GM21528 (cell line): ENCODE data around the gene THSD7A.

Source experiments
- ATAC-seq: cut with Tn5 transposase; IDR thresholded peaks from one replicate; pipeline ENCODE4 v1.9.1; 2021; ENCODE audit warnings: mild to moderate bottlenecking, moderate library complexity; ENCODE audit not compliant: unreplicated experiment, low FRiP score

Gene THSD7A

DNA sequence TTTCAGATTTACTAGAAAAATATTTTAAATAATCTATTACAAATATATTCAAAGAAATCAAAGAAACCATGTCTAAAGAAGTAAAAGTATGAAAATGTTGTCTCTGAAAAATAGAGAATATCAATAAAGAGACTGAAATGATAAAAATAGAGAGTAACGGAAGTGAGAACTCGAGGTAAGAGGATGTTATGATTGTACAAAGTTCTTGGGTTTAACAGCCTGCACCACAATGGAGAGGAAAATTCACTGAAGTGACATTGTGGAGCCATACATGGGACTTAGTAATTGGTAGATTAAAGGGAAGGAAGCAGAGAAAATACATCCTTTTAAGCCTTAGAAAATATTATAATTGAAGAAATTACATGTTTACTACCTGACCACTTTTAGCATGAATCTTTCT, 77.9 kb downstream of the THSD7A start:
- ATAC-seq = no peak

DNA sequence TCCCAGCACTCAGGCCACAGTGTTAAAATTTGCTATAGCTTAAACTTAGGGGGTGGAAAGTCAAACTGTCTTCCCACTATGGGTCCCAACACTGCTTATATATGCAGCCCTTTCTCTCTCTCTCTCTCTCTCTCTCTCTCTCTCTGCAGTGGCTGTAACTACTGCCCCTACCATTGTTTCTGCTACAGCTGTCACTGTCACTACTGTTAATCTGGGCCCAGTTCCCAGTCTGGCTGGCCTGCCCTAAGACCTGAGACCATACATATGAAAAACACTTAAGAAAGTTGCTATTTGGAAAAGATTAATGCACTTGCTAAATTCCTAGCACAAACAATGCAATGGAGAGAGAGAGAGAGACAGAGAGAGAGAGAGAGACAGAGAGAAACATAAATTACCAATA, 78.6 kb downstream of the THSD7A start:
- ATAC-seq = no peak

DNA sequence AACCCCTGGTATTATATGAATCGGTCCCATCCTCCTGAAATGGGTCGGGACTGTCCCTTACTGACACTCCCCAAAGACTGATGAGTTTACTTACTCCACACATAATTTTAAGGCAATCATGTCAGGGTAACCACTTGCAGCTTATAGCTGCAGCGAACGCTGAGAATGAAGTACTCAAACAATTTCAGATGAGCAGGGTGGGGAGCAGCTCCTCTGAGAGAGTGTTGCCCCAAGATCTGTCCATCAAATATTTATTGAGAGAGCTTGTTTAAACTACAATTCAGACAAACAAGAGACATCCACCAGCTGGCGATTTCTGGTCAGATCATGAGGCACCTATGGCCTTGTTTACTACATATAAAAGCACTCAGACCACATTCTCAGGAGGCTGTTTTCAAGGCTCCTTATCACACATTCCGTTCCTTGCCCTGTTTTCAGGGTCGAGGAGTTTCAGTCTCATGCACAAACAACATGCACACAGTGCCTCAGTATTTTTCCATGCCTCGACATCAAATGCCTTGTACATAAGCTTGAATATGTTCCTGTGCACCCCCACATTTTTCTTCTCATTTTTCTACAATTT, 80.1 kb downstream of the THSD7A start:
- ATAC-seq = no peak

DNA sequence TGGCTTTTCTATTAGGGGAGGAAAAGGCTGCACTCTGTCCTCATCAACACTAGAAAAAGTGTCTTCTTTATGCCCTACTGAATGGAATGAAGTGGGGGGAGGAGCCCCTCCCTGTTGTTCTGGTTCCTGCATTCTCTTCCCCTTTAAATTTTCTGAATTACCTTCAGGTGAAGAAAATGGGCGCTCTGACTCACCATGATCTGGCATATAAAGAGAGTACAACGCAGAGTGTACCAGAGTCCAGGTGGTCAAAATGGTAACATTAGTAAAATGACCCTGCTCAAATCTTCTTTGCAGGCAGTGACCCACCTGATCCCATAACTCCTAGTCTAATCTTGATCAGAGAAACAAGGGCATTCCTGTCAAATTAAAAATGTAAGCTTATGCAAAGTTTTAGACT, 80.7 kb downstream of the THSD7A start:
- ATAC-seq = no peak

DNA sequence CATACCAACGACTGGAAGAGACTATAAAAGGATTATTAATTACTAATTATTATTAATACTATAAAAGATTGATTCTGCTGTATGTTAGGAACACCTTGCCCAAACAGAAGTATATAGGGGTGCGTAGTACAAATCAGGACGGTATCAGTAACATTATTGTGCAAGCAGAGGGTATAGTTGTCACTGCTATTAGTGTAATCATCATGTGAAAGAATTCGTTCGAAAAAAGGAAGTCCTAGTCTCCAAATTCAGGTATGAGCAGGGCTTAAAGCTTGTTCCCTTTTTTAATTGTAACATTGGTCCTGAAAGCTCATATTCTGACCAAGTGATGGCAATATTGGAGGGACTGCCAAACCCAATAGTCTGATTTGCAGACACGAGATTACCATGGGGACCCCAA, 81.8 kb downstream of the THSD7A start:
- no peak for ATAC-seq

GRCh38 chr7:11749629-11750028, 82.4 kb downstream of the THSD7A start:
- ATAC-seq = no peak

DNA sequence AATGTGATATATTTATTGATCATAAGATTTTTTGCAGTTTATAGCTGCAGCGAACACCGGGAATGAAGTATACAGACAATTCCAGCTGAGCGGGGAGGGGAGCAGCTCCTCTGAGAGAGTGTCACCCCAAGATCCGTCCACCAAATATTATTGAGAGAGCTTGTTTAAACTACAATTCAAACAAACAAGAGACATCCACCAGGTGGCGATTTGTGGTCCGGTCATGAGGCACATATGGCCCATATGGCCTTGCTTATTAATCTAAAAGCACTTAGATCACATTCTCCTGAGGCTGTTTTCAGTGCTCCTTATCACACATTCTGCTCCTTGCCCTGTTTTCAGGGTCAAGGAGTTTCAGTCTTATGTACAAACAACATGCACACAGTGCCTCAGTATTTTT, 83.1 kb downstream of the THSD7A start:
- ATAC-seq = no peak

DNA sequence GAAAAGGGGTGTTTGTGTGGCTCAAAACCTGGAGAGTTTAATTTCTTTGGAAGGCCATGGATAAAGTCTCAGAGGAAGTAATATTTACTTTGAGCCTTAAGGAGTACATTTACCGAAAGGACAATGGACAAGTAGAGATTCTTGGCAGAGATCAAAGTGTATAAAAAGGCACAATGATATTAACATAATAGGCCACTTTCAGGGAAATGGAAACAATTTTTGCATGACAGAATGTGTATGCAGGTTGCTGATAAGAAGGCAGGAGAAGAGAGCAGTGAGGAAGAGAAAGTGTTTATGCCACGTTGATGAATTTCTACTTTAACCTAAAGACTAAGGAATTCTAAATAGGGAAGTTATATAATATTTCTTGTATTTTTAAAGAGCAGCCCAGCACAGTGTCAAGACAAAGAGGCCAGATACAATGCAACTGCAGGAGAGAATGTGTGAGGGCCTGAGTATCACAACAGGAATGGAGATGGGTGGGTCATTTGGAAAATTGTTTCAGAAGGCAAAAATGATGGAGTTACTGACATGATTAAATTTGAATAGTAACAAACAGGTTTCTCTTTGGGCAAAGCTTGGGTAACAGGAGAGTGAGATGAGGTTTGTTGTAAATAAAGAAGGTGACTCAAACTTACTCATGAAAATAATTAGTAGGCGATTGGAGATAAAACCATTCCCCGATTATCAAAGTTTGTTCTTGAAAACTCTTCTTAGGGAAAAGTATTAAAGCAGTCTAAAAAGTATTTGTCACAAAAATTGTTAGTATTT, 84.1 kb downstream of the THSD7A start:
- no peak for ATAC-seq

- ATAC-seq = no peak
These were observed 85.4 kb downstream of the THSD7A start for GRCh38 chr7:11746591-11746990.

DNA sequence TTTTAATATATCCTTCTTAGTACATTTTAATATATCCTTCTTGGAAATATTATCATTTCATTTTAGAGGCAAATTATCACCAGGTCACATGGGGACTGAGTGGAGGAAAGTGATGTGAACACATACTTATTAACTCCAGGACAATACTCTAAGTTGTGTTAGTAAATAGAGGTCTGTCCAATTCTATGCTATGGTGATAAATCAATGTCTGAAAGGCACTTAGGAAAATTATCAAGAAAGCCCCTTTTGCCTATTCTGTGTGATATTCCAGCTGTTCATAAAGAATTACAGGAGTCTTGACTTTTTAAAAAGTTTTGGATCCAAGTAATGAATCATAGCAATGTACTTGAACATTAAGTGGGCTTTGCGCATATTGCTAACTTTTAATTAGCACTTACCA, 88.5 kb downstream of the THSD7A start:
- ATAC-seq = no peak

DNA sequence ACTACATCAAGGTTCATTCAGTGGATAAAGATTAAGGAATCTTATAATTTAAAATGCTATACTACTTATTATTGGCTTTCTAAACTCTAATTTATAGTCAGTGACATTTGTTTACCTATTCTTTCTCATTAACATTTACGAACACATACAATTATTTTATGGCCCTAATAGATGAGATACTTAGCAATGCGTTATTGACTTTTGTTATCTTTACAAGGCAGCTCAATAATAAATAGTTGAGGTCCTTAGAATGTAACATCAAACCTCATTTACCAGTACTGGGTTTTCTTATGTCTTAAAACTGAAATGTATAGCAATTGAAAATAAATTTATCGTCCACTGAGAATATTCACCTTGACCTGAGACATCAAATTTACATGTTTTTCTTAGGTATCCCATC, 89.0 kb downstream of the THSD7A start:
- no peak for ATAC-seq

DNA sequence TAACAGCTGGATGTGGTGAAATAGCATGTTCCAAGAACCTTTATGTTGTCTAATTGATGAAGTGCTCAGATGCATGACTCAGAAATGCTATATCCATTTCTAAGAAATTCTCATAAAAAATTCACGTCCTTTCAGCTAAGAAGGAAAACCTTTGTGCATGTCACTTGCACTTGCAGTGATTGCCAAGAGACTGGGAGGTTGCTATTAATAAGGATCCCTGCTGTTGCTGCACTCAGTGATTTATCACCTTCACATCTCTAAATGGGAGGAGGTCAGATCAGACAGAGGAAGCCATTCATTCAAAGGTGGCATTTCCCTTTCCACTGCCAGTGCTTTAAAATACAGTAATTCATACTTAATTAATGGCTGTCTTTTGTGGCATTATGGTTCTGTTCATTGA, 89.5 kb downstream of the THSD7A start:
- ATAC-seq = no peak

GRCh38 chr7:11737723-11738122, 94.3 kb downstream of the THSD7A start:
- no peak for ATAC-seq

DNA sequence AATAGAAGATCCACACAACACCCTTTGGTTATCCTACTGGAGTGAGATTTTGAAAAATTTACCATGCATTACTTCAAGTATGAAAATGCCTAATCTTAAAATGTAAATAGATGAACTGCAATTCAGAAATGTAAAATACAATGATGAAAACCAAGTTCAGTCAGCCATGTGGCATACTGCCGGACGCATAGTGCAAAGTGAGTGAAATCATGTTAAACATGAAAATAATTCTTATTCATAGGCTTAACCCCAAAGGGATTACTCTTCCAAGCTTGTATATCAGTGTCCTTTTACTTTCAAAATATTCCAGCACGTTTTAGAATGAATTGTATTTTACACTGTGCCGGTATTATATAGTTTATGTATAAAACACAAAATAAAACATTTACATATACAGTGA, 99.8 kb downstream of the THSD7A start:
- ATAC-seq = no peak

GRCh38 chr7:11730725-11731124, 101.3 kb downstream of the THSD7A start:
- ATAC-seq = no peak

DNA sequence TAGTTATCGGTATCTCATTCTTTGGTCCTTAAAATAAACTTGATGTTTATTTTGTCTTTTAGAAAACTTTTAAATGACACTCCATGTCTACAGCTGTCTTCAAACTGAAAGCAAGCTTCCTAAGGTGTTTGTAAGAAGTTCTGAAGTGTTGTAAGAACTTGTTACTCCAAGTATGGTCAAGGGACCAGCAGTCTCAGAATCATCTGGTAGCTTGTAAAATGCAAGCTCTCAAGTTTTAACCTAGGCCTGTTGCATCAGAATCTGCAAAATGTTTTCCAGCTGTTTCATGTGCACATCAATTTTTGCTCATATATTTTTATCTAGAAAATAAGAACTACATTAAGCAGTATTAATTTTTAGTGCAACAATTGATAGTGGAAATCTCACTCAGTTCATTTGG, 104.1 kb downstream of the THSD7A start:
- no peak for ATAC-seq

GRCh38 chr7:11726794-11727155, 105.2 kb downstream of the THSD7A start:
- no peak for ATAC-seq

DNA sequence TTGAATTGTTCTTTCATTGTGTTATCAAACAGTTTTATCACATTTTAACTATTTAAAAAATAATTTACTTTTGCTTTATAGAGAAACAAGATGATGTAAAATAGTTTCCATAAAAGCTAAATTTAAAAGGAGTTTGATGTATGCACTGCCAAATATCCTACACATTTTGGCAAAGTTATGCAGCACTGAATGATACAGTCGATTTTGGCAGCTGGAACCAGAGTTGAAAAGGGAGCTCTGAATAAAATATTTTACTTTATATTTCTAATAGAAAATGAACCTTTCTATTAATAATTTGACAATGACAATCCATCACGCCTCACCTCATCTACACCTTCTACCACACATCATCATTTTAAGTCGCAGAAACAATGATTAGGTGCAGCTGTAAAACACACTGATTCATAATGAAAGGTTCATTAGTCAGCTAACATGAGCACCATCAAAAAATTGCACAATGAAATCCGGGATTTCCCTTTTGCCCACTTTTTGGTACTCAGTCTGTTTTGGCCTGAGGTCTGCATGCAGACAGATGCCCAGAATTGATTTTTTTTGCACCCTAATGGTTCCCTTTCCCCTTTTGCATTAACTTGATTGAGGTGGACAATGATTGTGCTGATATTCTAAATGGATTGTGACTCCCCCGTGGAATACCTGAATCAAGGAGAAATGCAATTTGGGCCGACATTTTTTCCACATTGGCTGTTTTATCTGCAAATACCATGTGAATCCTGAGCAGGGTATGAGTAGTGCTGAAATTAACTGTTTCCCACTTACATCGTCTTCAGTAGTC, 105.8 kb downstream of the THSD7A start:
- no peak for ATAC-seq

DNA sequence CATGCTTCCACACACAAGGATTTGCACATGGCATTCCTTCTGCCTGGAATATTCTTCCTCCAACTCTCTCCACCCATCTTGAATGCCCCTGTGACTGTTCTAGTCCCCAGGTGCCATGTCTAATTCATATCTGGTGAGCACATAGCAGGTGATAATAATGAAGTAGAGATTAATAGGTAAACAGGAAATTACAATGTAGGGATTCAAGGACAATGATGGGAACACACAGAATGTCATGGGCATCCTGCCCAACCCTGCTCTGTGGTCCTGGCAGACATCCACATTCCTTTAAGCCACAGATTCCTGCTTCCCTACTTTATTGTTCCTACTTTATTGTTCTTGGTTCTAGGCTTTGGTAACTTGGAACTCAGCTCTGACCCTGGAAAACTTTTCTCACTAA, 115.8 kb downstream of the THSD7A start:
- ATAC-seq = no peak

DNA sequence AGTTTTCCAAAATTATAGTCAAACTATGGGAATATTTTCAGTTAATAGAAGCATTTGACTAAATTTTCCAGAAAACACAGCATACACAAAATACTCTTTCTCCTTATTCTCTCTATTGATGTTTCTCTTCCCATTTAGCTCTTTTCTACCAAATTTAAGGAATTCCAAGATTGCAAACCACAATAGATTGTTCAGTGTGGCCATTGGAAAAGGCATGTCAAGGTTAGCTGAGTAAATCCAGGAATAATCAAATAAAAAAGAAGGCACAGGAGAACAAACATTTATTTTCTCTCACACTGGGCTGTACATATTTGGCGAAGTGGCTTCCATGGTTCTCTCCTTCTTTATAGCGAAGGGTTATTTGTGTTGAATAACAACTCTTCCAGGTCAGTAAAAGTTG, 117.3 kb downstream of the THSD7A start:
- ATAC-seq = no peak

DNA sequence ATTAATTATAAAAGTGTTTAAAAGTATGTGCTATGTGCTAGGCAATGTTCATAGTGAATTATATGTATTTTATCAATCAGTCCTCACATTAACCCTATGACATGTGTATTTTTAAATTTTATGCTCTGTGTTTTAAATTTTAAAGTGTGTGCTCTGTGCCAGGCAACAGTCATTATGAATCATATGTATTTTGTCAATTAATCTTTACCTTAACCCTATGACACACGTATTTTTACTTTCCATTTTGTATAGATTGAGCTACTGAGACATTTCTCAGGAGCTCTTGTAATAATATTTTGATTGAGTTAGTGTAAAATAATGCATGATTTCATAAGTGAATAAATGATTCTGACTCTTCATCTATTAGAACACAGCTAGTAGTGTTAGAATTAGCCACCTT, 117.8 kb downstream of the THSD7A start:
- no peak for ATAC-seq

GRCh38 chr7:11713352-11713751, 118.6 kb downstream of the THSD7A start:
- ATAC-seq = no peak
